Measurements from ENCODE around the gene FMNL2.

Gene FMNL2

GRCh38 chr2:152504618-152505017, 169.6 kb downstream of the FMNL2 start:
- H3K9me3 ChIP-seq (ENCODE audit: insufficient read depth, low read length, severe bottlenecking) = no peaks in the 10 kb centered on the region
- H3K27ac ChIP-seq (ENCODE audit: low read length) = no peak overlapping the region
- TF ChIP-seq EZH2 (IDR thresholded peaks at IDR 0.05; ENCODE audit: borderline replicate concordance, low read depth, low read length, severe bottlenecking) (no peak), CTCF (IDR thresholded peaks at IDR 0.05; ENCODE audit: borderline replicate concordance, extremely low read depth, low read length, poor library complexity, severe bottlenecking) (no peak)
- no peak overlapping the region for H2AFZ ChIP-seq (ENCODE audit: low read depth, low read length)
- H4K20me1 ChIP-seq (ENCODE audit: insufficient read depth, low read length) = no peaks in the 10 kb centered on the region
- no peak overlapping the region for H3K9ac ChIP-seq (ENCODE audit: low read depth, low read length)
- no peaks in the 10 kb centered on the region for H3K27me3 ChIP-seq (ENCODE audit: insufficient read depth, low read length, poor library complexity)
- H3K4me1 ChIP-seq (ENCODE audit: insufficient read depth, low read length) = no peaks in the 10 kb centered on the region
- no peak for DNase-seq
- no peaks in the 10 kb centered on the region for H3K79me2 ChIP-seq (ENCODE audit: insufficient read depth, low read length)
- ATAC-seq (ENCODE audit: insufficient read depth, low read depth) = no peak
- no peaks in the 10 kb centered on the region for H3K36me3 ChIP-seq (ENCODE audit: insufficient read depth, low read length)
- no peak overlapping the region for H3K4me3 ChIP-seq (ENCODE audit: low read depth in 1 of 2, low read length in 2 of 2)
- no peak overlapping the region for H3K4me2 ChIP-seq (ENCODE audit: insufficient read depth, low read length)

- Histone ChIP-seq H3K9me3 (ENCODE audit: insufficient read depth, low read length, severe bottlenecking) (no peaks in the 10 kb centered on the region), H4K20me1 (ENCODE audit: insufficient read depth, low read length) (no peaks in the 10 kb centered on the region), H3K4me1 (ENCODE audit: insufficient read depth, low read length) (no peaks in the 10 kb centered on the region), H3K79me2 (ENCODE audit: insufficient read depth, low read length) (no peaks in the 10 kb centered on the region), H3K9ac (ENCODE audit: low read depth, low read length) (no peak overlapping the region), H3K36me3 (ENCODE audit: insufficient read depth, low read length) (no peaks in the 10 kb centered on the region), H3K27me3 (ENCODE audit: insufficient read depth, low read length, poor library complexity) (no peaks in the 10 kb centered on the region), H3K4me3 (ENCODE audit: low read depth in 1 of 2, low read length in 2 of 2) (no peak overlapping the region), H3K4me2 (ENCODE audit: insufficient read depth, low read length) (no peak overlapping the region), H3K27ac (ENCODE audit: low read length) (no peak overlapping the region), H2AFZ (ENCODE audit: low read depth, low read length) (no peak overlapping the region)
- DNase-seq = no peak
- ATAC-seq (ENCODE audit: insufficient read depth, low read depth) = no peak
- no peak for TF ChIP-seq EZH2 (IDR thresholded peaks at IDR 0.05; ENCODE audit: borderline replicate concordance, low read depth, low read length, severe bottlenecking)
- TF ChIP-seq CTCF (IDR thresholded peaks at IDR 0.05; ENCODE audit: borderline replicate concordance, extremely low read depth, low read length, poor library complexity, severe bottlenecking) = no peak
Observed at GRCh38 chr2:152505495-152505906, 170.5 kb downstream of the FMNL2 start.

DNA sequence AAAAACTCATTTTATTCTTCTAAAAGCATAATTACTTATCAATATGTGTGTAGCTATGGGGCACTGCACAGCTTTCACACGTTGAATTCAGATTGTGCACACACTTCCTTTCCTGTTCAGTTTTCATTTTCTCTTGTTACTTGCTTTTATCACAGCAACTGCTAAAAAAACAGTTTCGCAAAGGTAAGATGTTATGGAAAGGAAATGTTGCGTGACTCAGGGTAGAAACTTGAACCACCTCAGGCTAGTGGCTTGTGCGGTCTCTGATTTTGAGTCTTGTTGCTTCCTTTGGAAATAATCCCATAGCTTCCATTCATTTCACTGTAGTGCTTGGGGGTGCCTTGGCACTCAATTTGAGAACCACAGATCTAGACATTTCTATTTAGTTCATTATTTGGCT, 171.9 kb downstream of the FMNL2 start:
- ATAC-seq (ENCODE audit: insufficient read depth, low read depth) (no peak), DNase-seq (no peak)
- Histone ChIP-seq H3K79me2 (ENCODE audit: insufficient read depth, low read length) (no peaks in the 10 kb centered on the region), H2AFZ (ENCODE audit: low read depth, low read length) (no peak overlapping the region), H3K4me1 (ENCODE audit: insufficient read depth, low read length) (no peaks in the 10 kb centered on the region), H3K36me3 (ENCODE audit: insufficient read depth, low read length) (no peaks in the 10 kb centered on the region), H3K4me2 (ENCODE audit: insufficient read depth, low read length) (no peak overlapping the region), H3K9me3 (ENCODE audit: insufficient read depth, low read length, severe bottlenecking) (no peaks in the 10 kb centered on the region), H3K4me3 (ENCODE audit: low read depth in 1 of 2, low read length in 2 of 2) (no peak overlapping the region), H3K9ac (ENCODE audit: low read depth, low read length) (no peak overlapping the region), H3K27me3 (ENCODE audit: insufficient read depth, low read length, poor library complexity) (no peaks in the 10 kb centered on the region), H4K20me1 (ENCODE audit: insufficient read depth, low read length) (no peaks in the 10 kb centered on the region), H3K27ac (ENCODE audit: low read length) (no peak overlapping the region)
- no peak for TF ChIP-seq EZH2 (IDR thresholded peaks at IDR 0.05; ENCODE audit: borderline replicate concordance, low read depth, low read length, severe bottlenecking)
- no peak for TF ChIP-seq CTCF (IDR thresholded peaks at IDR 0.05; ENCODE audit: borderline replicate concordance, extremely low read depth, low read length, poor library complexity, severe bottlenecking)

DNA sequence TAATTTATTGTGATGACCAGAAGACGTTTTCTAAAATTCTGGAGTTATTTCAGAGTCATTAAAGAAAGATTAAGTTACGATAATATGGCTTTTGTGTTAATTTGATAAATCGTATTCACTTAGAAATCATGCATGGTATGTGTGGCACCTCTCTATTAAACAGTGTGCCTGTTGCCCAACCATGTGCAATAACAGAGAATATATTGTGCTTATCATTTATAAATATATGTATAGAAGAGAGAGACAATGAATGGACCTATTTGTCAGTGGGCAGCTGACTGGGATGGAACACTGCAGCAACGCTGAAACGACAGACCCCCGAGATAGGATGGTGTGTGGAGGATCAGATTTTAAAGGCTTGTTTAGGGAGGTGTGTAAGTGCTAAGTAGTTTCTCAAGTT, 172.9 kb downstream of the FMNL2 start:
- Histone ChIP-seq H2AFZ (ENCODE audit: low read depth, low read length) (no peak overlapping the region), H3K27ac (ENCODE audit: low read length) (no peak overlapping the region), H3K9me3 (ENCODE audit: insufficient read depth, low read length, severe bottlenecking) (no peaks in the 10 kb centered on the region), H3K79me2 (ENCODE audit: insufficient read depth, low read length) (no peaks in the 10 kb centered on the region), H3K4me1 (ENCODE audit: insufficient read depth, low read length) (no peaks in the 10 kb centered on the region), H3K27me3 (ENCODE audit: insufficient read depth, low read length, poor library complexity) (no peaks in the 10 kb centered on the region), H3K4me2 (ENCODE audit: insufficient read depth, low read length) (no peak overlapping the region), H3K4me3 (ENCODE audit: low read depth in 1 of 2, low read length in 2 of 2) (no peak overlapping the region), H3K36me3 (ENCODE audit: insufficient read depth, low read length) (no peaks in the 10 kb centered on the region), H4K20me1 (ENCODE audit: insufficient read depth, low read length) (no peaks in the 10 kb centered on the region), H3K9ac (ENCODE audit: low read depth, low read length) (no peak overlapping the region)
- no peak for DNase-seq
- TF ChIP-seq CTCF (IDR thresholded peaks at IDR 0.05; ENCODE audit: borderline replicate concordance, extremely low read depth, low read length, poor library complexity, severe bottlenecking) (no peak), EZH2 (IDR thresholded peaks at IDR 0.05; ENCODE audit: borderline replicate concordance, low read depth, low read length, severe bottlenecking) (no peak)
- ATAC-seq (ENCODE audit: insufficient read depth, low read depth) = no peak
